Activated gamma-delta T cell (primary cell): ENCODE data around the gene C1orf141.
"Not testable (repeated sequence)": the region's sequence is repeated elsewhere in the genome, so short reads cannot be mapped to it uniquely, and the experiment has no call there.

Source experiments
- DNase-seq: peaks from one replicate; lab custom pipeline; 2025; lab: John Stamatoyannopoulos, UW

C1orf141 gene

DNA sequence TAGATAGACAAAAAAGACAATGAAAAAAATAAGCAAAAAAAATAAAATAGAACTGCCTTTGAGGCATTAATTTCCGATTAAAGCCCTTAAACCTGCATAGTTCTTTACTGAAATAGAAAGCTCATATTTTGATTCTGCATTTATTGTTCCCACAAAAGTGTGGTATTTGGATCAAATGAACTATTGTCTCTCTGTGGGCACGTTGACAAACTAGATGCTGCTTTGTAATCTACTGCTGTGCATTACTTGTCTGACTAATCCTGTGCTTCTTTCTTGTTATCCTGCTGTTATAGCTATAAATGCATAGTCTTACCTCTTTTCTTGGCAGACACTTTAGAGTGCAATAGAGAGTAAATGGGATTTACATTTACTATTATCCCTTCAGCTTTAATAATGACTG, 49.4 kb downstream of the C1orf141 start:
- no peak for DNase-seq

DNA sequence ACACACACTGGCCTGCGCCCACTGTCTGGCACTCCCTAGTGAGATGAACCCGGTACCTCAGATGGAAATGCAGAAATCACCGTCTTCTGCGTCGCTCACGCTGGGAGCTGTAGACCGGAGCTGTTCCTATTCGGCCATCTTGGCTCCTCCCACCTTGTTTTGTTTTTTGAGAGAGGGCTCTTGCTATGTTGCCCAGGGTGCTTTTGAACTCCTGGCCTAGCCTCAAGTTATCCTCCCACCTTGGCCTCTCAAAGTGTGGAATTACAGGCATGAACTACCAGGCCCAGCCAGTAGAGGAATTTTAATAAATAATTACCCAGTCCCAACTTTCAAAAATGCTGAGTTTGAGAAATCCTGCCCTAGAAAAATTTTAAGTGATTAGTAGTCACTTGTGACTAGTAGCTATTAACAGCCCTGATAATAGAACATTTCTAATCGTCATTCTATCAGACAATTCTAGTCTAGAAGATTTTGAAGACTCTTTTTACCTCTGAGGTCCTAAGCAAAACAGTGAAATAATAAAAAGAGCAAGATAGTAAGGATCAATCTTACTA, 49.9 kb downstream of the C1orf141 start:
- DNase-seq = no peak

DNA sequence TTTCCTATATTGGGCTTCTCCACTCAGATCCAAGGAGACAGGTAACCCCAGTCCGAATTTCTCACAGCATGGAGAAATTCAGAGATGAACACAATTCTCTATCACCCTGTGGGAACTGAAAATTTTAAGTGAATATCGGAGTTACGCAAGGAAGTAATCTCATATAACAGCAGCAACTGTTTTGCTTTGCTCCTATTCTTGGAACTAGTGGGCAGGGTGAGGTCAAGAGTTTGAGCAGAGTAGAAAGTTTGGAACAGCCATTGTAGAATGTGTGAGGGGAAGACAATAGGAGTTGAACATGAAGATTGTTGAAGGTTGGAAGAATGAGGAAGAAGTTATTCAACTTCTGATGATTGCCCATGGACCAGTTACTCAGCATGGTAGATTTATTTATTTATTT, 56.5 kb downstream of the C1orf141 start:
- DNase-seq = no peak

DNA sequence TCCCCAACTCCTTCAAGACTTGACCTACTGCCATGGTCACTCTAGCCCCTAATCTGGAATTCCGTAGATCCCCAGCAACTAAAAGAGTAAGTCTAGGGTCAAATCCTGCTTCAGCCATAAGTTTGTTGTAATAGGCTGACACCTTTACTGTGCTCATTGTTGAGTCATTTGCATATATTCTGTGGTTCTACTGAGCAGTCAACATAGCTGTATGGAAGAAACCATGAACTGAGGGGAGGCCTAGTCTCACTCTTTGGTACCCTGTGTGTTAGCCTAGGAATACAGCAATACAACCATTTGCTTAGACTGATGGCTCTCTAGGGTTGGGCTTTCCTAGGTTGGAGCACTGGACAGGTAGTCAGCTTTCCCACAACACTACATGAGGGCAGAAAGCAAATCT, 57.2 kb downstream of the C1orf141 start:
- no peak for DNase-seq

DNA sequence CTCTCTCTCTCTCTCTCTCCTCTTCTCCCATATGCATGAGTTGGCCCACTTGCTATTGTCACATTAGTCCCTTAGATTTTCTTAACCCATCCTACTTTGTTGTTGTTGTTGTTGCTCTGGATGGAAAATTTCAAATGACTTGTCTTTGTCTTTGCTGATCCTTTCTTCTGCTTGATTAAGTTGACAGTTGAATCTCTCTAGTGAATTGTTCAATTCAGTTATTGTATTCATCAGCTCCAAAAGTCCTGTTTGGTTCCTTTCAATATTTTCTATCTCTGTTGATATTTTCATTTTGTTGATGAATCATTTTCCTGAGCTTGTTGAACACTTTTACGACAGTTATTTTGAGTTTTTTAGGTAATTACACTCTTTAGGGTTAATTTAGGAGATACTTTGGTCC, 62.0 kb downstream of the C1orf141 start:
- no peak for DNase-seq

DNA sequence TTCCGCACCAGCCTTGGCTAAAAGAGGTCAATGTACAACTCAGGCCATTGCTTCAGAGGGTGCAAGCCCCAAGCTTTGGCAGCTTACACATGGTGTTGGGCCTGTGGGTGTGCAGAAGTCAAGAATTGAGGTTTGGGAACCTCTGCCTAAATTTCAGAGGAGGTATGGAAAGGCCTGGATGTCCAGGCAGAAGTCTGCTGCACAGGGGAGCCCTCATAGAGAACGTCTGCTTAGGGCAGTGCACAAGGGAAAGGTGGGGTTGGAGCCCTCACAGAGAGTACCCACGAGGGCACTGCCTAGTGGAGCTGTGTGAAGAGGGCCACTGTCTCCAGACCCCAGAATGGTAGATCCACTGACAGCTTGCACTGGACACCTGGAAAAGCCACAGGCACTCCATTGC, 67.1 kb downstream of the C1orf141 start:
- DNase-seq = not testable (repeated sequence)

DNA sequence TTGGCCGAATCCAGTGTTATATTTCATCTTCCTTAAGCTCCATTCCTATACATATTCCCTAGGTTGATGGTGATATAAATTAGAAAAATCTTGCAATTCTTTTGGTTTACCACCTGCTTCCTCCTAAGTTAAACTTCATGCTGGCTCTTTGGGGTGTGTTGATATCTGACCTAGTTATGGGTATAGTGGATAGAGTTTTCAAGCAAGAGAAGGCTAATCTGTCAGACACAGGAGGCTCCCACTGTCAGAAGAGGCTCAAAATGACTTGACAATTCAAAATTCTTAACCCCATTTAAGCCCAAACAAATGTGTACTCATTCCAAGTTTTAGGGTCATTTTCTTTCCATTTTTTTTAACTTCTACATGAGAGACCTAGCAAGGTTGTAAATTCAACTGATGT, 72.4 kb downstream of the C1orf141 start:
- DNase-seq = no peak

DNA sequence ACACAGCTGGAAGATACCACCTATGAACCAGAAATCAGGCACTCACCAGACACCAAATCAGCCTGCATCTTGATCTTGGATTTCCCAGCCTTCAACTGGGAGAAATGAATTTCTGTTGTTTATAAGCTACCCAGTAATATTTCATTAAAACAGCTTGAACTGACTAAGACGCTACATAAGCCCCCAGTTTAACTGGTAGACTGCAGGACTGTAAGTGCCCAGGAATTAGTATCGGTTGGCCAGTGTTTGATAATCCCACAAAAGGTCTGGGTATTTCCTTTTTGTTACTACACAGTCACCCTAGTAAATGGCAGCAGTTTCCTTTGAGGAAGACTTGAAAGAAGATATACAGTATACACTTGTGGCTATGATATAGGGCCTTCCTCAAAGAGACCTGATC, 73.5 kb downstream of the C1orf141 start:
- no peak for DNase-seq

DNA sequence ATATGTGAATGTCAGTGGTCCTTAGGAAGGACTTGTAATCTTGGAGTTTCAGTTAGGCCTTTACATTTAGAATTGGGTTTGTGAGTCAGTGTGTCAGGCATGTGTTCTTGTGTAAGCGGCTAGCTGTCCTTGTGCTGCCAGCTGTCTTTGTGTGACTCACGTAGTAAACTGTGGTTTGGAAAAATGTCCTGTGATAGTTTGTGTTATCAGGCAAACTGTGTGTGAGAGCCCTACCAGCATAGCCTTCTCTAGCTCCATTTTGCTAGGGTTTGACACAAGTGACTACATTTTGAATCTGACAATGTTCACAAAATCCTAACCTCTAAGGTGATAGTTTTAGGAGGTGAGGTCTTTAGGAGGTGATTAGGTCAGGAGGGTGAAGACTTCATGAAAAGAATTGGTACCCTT, 74.0 kb downstream of the C1orf141 start:
- no peak for DNase-seq

DNA sequence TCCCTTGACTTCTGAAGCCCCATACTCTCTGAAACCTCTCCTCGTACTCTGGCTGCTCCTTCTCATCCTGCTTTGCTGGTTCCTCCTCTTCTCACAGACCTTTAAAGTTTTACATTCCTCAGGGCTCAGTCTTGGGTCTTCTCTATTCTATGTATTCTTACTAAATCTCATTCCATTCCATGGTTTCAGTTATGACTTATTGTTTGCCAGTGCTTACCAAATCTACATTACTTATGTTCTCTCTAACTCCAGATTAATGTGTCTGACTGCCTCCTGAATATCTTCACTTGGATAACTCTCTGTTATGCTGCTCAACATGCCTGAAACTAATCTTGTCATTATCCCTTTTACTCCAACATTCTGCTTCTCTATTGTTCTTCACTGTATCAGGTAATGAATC, 75.4 kb downstream of the C1orf141 start:
- no peak for DNase-seq

DNA sequence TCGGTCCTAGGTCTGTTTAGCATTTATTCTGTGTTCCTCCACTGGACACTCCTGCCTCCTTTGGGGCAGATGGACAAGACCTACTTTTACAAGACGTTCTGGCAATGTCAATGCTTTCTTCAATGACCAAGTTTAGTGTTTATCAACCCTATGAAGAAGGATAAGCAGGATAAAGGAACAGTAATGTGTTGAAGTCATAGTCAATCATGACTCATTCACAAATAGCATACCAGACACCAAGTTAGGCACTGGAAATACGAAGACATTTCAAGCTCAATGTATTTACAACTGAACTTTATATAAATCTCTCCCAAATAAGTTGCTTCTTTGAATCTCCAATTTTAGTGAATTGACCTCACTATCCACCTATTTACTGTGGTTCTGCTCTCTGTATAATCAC, 76.0 kb downstream of the C1orf141 start:
- no peak for DNase-seq

DNA sequence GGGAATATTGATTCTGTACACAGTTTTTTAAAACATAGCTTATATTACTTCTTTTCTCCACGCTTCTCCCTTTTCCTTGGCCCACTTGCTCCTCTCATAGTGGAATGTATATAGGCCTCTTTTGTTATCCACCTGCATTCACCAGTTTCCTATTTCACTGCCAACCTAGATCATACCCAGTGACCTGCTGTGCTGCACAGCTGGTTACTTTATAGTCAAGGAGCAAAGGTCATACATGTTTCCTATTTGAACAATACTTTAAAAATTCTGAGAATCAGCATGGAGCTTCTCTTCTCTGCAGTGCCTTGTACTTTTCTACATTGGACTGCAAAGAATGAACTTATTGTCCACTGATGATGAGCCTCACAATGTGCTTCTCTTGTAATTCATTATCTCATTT, 76.5 kb downstream of the C1orf141 start:
- DNase-seq = no peak

DNA sequence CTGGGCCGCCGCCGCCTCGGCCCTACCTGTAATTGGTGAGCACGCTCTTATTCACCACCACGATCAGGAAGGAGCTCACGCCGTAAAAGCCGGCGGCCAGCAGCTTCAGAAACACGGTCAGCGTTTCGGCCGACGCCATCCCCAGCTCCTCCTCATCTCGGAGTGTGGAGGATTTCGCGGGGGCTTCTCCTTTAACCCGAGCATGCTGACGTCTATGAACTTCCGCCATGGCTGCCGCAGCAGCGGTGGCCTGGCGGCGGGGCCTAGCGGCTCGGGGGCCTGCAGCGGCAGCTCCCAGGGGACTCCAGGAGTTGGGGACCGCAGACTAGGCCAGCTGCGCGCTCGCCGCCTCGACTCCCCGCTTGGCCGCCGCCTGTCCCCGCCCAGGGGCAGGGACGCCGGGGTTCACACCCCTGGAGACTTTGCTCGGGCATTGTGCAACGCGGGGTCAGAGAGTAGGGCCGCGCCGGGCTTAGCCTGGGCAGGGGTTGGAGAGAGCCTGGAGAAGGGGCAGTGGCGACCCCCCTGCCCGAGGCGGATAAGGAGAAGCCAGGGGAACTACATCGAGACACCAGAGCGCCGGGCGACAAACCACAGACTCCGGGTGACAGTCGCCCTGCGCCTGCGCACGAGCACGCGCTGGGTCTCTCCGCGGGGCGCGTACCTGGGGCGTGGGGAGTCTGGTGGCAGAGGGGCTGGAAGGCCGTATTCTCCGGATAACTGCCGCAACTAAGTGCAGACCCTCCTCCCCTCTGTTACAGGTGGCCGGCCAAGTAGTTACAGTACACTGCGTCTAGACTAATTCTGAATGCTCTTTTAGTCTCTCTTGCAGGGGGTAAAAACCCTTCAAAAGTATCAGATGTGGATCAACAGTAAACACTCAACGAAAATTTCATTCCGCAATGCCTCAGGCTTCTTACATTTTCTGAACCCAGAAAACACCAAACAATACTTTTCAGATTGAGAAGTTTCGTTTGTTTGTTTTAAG, 80.7 kb downstream of the C1orf141 start, which contains the start of gene SLC35D1:
TSS of gene SLC35D1 (minus strand) at position 364 of the 988 bp plus-strand sequence. CDS start at position 229, 135 bp downstream.
- peak; percentile 56 for DNase-seq

DNA sequence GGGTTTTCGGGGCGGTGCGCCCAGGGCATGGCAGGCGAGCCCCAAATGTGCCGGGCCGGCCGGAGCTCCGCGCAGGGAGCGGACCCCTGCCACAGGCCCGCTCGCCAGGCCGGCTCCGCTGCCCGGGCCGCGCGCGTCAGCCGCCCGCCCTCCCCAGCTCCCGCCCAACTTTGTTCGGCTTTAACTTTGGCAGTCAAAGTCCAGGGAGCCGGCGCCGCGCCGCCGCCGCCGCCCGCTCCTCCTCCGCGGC, 81.3 kb downstream of the C1orf141 start:
- peak; percentile 36 for DNase-seq

DNA sequence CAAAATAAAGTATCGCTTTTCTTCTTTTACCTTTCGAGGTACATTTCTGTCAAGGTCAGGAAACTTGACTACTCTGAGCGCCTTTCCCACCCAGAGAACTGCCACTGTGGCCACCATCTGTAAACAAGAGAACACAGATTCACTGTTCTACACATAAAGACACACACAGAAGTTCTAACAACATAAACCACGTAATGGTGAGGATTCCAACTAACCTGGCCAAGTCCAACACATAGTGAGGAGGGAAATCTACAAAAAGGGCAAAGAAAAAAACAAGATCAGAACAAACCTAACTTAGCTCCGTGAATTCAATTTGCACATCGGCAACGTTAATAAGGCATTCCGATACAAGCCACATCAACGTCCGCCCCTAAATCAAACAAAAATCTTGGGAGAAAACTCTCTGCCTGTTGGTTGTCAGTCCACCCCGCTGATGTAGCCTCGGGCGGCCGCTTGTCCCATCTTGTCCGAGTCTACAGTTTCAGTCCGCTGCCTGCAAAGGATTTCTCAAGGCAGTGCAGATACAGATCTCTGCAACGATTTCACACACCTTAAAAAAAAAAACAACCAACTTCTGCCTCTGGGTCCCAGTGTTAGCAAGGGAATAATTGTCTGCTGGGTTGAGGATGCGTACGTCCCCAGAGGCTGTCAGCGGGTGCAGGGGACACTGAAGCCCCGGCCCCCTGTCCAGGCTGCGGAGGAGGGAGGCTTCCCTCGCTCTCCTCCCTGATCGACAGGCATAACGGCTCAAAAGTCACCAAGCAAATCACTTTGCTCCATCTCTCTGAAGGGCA, 81.8 kb downstream of the C1orf141 start:
- no peak for DNase-seq

DNA sequence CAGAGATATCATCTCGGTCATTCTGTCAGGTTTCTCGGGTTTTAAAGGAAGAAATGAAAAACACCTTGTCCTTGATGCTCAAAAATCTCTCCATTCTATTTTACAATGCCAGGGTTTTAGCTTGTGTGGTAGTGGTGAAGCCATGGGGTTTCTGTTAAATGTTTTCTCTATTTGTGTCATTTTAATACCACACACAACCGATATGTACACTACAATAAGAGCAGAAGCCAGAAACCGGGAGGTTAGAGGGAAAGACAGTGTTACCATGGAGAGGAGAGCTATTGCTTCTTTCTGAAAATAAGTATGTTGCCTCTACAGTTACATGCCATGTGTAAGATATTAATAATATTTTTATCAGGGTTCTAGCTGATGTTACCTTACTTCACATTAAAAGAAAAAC, 83.6 kb downstream of the C1orf141 start:
- no peak for DNase-seq

DNA sequence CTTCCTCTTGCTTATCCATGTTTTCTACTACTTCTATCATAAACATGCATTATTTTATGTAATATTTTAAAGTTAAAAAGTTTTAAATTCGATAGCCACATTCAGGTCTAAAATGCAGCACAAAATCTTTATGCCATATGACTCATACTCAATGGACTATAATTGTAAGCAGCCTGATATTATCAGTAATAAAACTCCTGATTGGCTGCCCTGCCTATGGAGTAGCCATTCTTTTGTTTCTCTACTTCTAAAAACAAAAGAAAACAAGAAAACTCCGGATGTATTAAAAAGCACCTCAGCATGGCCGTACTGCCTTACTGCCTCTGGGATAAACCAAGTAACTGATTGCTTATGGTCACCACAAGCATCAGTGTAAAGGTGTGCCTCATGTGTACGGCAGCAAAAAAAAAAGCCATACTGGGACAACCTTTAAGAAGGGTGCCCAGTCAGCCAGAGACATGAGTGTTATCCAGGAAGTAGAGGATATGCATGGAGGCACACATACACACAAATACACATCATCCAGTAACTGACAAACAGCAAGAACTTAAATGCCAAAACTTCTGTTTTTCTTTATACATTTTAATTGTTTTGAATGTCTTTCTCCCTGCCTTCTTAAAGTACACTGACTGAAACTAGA, 90.0 kb downstream of the C1orf141 start:
- DNase-seq = no peak

DNA sequence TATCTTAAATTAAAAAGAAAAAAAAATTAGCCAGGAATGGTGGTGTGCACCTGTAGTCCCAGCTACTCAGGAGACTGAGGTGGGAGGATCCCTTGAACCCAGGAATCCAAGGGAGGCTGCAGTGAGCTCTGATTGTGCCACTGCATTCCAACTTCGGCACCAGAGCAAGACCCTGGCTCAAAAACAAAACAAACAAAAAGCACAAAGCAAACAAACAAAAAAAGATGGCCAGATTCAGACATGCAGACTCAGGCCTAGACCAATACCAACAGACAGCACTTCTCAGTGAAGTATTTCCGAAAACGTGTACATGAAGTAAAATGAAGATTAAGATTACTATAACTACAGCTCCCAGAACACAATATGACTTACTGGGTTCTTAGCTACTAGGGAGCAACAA, 91.4 kb downstream of the C1orf141 start:
- DNase-seq = no peak
